T47D (cell line): ENCODE data around the gene NKX2-4.
"Not testable (repeated sequence)": the region's sequence is repeated elsewhere in the genome, so short reads cannot be mapped to it uniquely, and the experiment has no call there.

ENCODE experiments used
- DNase-seq, 2 experiments: peaks; one replicate each; pipeline versions ENCODE4 v3.0.0 to v3.0.0-alpha.2; 2011 to 2012; ENCODE audit warnings: low read depth in 1 of 2, low spot score in 1 of 2
- JUND ChIP-seq: IDR thresholded peaks from 2 replicates; pipeline ENCODE4 v1.6.1; 2012; ENCODE audit warnings: low read depth
- in situ Hi-C: cut with HindIII; loops from 2 replicates; pipeline ENCODE4 v1.10.0; 2016; ENCODE audit warnings: low sequenced_read_pairs, low pct_unique_long_range_greater_than_20kb

NKX2-4 gene

GRCh38 chr20:21390768-21391167, 6.6 kb downstream of the NKX2-4 start:
- TF ChIP-seq JUND, result no peak
- in situ Hi-C loops, result no loop called here
- DNase-seq, result no peak

- in situ Hi-C loops, result no loop called here
- TF ChIP-seq JUND, result no peak
- no peak for DNase-seq
Measured at GRCh38 chr20:21389368-21389767, 8.0 kb downstream of the NKX2-4 start.

GRCh38 chr20:21388566-21388965, 8.8 kb downstream of the NKX2-4 start:
- no peak for DNase-seq
- in situ Hi-C loops, result no loop called here
- no peak for TF ChIP-seq JUND

- peak in 1 of 2 experiments; percentile 2 for DNase-seq
- in situ Hi-C loops, result no loop called here
- no peak for TF ChIP-seq JUND
Measured at GRCh38 chr20:21387528-21387927, 9.8 kb downstream of the NKX2-4 start.

- no peak for TF ChIP-seq JUND
- in situ Hi-C loops, result no loop called here
- DNase-seq, result no peak
Measured at GRCh38 chr20:21386111-21386510, 11.2 kb downstream of the NKX2-4 start.

GRCh38 chr20:21384308-21384892, 12.9 kb downstream of the NKX2-4 start:
- in situ Hi-C loops, result no loop called here
- DNase-seq, result no peak
- no peak for TF ChIP-seq JUND

GRCh38 chr20:21381619-21382018, 15.7 kb downstream of the NKX2-4 start:
- in situ Hi-C loops, result no loop called here
- DNase-seq, result no peak
- TF ChIP-seq JUND, result no peak

DNA sequence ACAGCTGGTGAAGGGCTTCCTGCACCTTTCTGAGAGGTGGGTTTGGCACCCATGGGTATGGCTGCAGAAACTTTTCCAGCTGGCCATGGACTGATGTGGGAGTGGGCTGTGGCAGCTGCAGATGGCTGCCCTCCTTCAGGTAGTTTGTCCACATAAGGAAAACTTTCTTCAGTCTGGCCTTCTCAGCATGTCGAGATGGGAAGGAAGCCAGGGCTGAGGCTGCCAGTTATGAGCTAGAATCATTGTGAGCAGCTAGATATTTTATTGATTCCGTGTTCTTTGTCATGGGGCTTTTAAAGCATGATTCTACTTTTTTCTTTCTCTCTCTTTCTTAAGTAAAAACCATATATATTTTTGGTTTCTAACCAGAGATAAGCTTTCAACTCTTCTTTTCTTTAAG, 16.6 kb downstream of the NKX2-4 start:
- in situ Hi-C loops, result no loop called here
- DNase-seq, result no peak
- TF ChIP-seq JUND, result no peak

DNA sequence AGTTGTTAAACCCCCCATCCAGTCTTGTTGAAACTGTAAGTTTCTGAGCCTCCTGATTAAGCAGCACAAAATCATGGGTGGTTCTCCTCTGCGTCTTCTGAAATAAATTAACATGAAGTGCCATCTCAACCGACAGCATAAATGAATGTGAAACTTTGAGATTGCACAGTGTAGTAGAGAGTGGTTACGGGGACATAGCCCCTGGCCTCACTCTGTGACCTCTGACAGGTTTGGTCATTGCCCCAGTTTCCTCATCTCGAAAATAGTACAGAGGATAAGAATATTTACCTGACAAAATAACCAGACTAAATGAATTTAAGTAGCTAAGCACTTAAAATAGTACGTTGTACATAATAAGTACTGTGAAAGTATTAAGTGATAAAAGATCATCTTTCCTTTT, 19.1 kb downstream of the NKX2-4 start:
- in situ Hi-C loops, result no loop called here
- no peak for DNase-seq

DNA sequence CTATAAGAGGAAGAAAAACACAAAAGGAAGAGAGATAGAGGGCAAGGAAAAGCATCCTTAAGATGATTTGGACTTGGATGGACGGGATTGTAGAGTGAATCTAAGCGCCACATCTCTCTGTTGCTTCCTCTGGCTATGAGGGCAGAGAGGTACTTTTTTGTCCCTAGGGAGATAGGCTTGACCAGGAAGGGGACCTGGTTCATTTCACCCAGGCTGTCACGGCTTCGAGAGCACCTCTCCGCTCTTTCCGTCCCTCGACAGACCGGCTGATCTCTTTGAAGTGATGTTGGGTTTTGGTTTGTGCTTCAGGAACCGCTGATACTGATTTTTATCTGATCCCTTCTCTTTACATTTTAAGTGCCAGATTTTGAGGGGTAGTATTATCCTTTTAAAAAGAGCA, 19.6 kb downstream of the NKX2-4 start:
- in situ Hi-C loops, result no loop called here
- no peak for TF ChIP-seq JUND
- no peak for DNase-seq

More for the DNA sequence above, 19.1 kb downstream of the NKX2-4 start:
- TF ChIP-seq JUND, result no peak

- TF ChIP-seq JUND, result no peak
- no peak for DNase-seq
- in situ Hi-C loops, result no loop called here
Measured at GRCh38 chr20:21376626-21377025, 20.7 kb downstream of the NKX2-4 start.

- no peak for DNase-seq
- in situ Hi-C loops, result no loop called here
Measured at GRCh38 chr20:21373436-21373835, 23.9 kb downstream of the NKX2-4 start.

GRCh38 chr20:21372016-21372415, 25.3 kb downstream of the NKX2-4 start:
- DNase-seq, result no peak
- in situ Hi-C loops, result no loop called here
- TF ChIP-seq JUND, result no peak

More at GRCh38 chr20:21373436-21373835, 23.9 kb downstream of the NKX2-4 start:
- TF ChIP-seq JUND, result no peak

DNA sequence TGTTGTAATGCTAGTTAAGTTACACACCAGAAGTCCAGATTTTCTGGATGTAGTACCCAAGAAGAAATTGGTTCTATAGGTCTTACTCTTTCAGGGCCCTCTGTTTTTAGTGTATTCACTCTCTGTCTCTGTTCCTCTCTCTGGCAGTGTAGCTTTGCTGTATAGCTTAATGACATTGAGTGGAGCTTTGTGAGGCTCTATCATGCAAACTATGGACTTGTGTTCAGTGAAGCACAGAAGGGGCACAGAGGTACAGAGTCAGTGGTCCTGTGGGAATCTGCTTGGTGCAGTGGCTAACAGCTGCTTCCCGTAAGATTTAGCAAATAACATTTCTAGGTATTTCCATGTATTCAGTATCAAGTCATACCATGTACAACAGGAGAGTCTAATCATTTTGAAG, 26.1 kb downstream of the NKX2-4 start:
- DNase-seq, result no peak
- in situ Hi-C loops, result no loop called here
- TF ChIP-seq JUND, result no peak

DNA sequence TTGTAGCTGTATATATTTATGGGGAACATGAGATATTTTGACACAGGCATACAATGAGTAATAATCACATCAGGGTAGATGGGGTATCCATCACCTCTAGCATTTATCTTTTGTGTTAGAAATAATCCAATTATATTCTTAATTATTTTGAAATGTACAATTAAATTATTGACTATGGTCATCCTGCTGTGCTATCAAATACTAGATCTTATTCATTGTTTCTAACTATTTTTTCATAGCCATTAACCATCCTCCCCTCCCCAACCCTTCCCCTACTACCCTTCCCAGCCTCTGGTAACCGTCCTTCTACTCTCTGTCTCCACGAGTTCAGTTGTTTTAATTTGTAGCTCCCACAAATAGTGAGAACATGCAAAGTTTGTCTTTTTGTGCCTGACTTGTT, 28.5 kb downstream of the NKX2-4 start:
- no peak for DNase-seq
- in situ Hi-C loops, result no loop called here
- no peak for TF ChIP-seq JUND

DNA sequence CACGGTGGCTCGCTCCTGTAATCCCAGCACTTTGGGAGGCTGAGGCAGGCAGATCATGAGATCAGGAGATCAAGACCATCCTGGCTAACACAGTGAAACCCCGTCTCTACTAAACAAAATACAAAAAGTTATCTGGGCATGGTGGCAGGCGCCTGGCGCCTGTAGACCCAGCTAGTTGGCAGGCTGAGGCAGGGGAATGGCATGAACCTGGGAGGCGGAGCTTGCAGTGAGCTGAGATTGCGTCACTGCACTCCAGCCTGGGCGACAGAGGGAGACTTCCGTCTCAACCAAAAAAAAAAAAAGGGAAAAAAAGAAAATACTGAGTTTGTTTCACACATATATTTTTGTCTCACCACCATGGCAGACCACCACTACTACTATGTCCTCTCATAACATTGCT, 31.1 kb downstream of the NKX2-4 start:
- DNase-seq, in situ Hi-C loops: not testable (repeated sequence)
